Measurements from ENCODE around the gene MMAB. TPM values are rescaled to one million over a fixed set of nuclear protein-coding genes. Genes with fewer than 3 reads are reported as not detected.

MMAB gene
- total RNA-seq, 1 donor from 2014 or later = 27.7 TPM

DNA sequence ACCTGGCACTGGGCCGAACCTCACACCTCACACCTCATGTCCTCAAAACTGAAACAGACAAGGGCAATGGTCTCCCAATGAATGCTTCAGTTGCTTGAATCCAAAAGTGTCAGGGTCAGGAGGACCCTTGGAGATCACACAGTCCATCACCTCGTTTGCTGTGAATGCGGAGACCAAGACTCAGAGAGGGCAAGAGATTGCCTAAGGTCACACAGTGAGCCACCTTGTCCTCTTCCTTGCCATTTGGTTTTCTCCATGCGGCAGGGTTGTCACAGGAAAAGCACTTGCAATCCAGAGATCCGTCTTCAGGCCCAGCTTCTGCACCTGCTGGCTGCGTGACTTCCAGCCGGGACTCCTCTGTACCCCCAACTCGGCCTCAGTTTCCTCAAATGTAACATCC is 28.3 kb upstream of the MMAB start:
- DNase-seq (ENCODE audit: extremely low spot score in 2 of 2) = no peak
- H3K36me3 ChIP-seq = peaks cover 0 to 4% of the 10 kb centered on the region in 2 donors
- no peaks in the 10 kb centered on the region for H3K9me3 ChIP-seq
- H3K27ac ChIP-seq = no peak overlapping the region
- peaks cover 14% of the 10 kb centered on the region for H3K4me1 ChIP-seq
- no peak overlapping the region for H3K4me3 ChIP-seq
- H3K27me3 ChIP-seq = no peaks in the 10 kb centered on the region
- intact Hi-C loops (cut with DNase I) = no loop called here
- TF ChIP-seq POLR2AphosphoS5 (IDR thresholded peaks at IDR 0.05; ENCODE audit: insufficient read depth in 1 of 2, low read depth in 1 of 2) (no peak), POLR2A (IDR thresholded peaks at IDR 0.05) (no peak)
- TF ChIP-seq, protein P1, sequence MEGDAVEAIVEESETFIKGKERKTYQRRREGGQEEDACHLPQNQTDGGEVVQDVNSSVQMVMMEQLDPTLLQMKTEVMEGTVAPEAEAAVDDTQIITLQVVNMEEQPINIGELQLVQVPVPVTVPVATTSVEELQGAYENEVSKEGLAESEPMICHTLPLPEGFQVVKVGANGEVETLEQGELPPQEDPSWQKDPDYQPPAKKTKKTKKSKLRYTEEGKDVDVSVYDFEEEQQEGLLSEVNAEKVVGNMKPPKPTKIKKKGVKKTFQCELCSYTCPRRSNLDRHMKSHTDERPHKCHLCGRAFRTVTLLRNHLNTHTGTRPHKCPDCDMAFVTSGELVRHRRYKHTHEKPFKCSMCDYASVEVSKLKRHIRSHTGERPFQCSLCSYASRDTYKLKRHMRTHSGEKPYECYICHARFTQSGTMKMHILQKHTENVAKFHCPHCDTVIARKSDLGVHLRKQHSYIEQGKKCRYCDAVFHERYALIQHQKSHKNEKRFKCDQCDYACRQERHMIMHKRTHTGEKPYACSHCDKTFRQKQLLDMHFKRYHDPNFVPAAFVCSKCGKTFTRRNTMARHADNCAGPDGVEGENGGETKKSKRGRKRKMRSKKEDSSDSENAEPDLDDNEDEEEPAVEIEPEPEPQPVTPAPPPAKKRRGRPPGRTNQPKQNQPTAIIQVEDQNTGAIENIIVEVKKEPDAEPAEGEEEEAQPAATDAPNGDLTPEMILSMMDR (IDR thresholded peaks at IDR 0.05) = no peak

- intact Hi-C loops (cut with DNase I) = no loop called here
- no peaks in the 10 kb centered on the region for H3K27me3 ChIP-seq
Measured at GRCh38 chr12:109600995-109601394, 27.7 kb upstream of the MMAB start.

DNA sequence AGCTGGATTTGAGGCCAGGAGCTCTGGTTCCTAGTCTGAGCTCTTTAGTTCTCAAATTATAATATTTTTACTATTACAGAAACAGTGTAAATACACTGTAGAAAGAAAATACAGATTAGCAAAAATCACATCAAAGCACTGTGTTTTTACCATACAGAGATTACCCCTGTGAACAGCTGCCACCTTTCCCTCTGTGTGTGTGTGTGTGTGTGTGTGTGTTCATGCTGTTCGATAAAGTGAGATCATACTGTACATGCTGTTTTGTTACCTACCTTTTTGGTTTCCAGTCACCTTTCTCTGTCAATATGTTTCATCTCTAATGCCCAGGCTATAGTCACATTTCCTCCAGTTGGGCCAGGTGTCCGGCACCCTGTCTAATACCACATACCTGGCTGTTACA is 27.2 kb upstream of the MMAB start:
- H3K27ac ChIP-seq = no peak overlapping the region
- DNase-seq (ENCODE audit: extremely low spot score in 2 of 2) = no peak
- intact Hi-C loops (cut with DNase I) = no loop called here
- H3K9me3 ChIP-seq = no peaks in the 10 kb centered on the region
- H3K4me3 ChIP-seq = no peak overlapping the region
- peaks cover 9% of the 10 kb centered on the region for H3K4me1 ChIP-seq
- no peaks in the 10 kb centered on the region for H3K27me3 ChIP-seq
- TF ChIP-seq POLR2A (IDR thresholded peaks at IDR 0.05) = no peak
- TF ChIP-seq, protein P1 (IDR thresholded peaks at IDR 0.05) = no peak
- no peak for TF ChIP-seq POLR2AphosphoS5 (IDR thresholded peaks at IDR 0.05; ENCODE audit: insufficient read depth in 1 of 2, low read depth in 1 of 2)
- H3K36me3 ChIP-seq = peaks cover 0 to 6% of the 10 kb centered on the region in 2 donors

More at GRCh38 chr12:109600995-109601394, 27.7 kb upstream of the MMAB start:
- peaks cover 9% of the 10 kb centered on the region for H3K4me1 ChIP-seq
- no peaks in the 10 kb centered on the region for H3K9me3 ChIP-seq
- H3K4me3 ChIP-seq = no peak overlapping the region
- H3K36me3 ChIP-seq = peaks cover 0 to 6% of the 10 kb centered on the region in 2 donors
- no peak for TF ChIP-seq POLR2A (IDR thresholded peaks at IDR 0.05)
- TF ChIP-seq, protein P1 (IDR thresholded peaks at IDR 0.05) = no peak
- no peak for TF ChIP-seq POLR2AphosphoS5 (IDR thresholded peaks at IDR 0.05; ENCODE audit: insufficient read depth in 1 of 2, low read depth in 1 of 2)
- no peak overlapping the region for H3K27ac ChIP-seq
- no peak for DNase-seq (ENCODE audit: extremely low spot score in 2 of 2)

- Histone ChIP-seq H3K36me3 (peaks cover 0 to 6% of the 10 kb centered on the region in 2 donors), H3K4me3 (no peak overlapping the region), H3K4me1 (peaks cover 9% of the 10 kb centered on the region), H3K27ac (no peak overlapping the region), H3K27me3 (no peaks in the 10 kb centered on the region), H3K9me3 (no peaks in the 10 kb centered on the region)
- TF ChIP-seq POLR2A (IDR thresholded peaks at IDR 0.05) (no peak), POLR2AphosphoS5 (IDR thresholded peaks at IDR 0.05; ENCODE audit: insufficient read depth in 1 of 2, low read depth in 1 of 2) (no peak)
- TF ChIP-seq, protein P1 (IDR thresholded peaks at IDR 0.05) = no peak
- intact Hi-C loops (cut with DNase I) = loop anchor here (5.0 kb wide), 1 partner anchor 178 kb away; no protein-coding TSS in a partner anchor
- no peak for DNase-seq (ENCODE audit: extremely low spot score in 2 of 2)
Measured at GRCh38 chr12:109599087-109599486, 25.8 kb upstream of the MMAB start.

- H3K9me3 ChIP-seq = no peaks in the 10 kb centered on the region
- TF ChIP-seq POLR2A (IDR thresholded peaks at IDR 0.05) (no peak), POLR2AphosphoS5 (IDR thresholded peaks at IDR 0.05; ENCODE audit: insufficient read depth in 1 of 2, low read depth in 1 of 2) (no peak)
- TF ChIP-seq, protein P1 (IDR thresholded peaks at IDR 0.05) = no peak
- no peak overlapping the region for H3K4me3 ChIP-seq
- no peaks in the 10 kb centered on the region for H3K27me3 ChIP-seq
- H3K36me3 ChIP-seq = peaks cover 0 to 6% of the 10 kb centered on the region in 2 donors
- peaks cover 9% of the 10 kb centered on the region for H3K4me1 ChIP-seq
- H3K27ac ChIP-seq = no peak overlapping the region
- intact Hi-C loops (cut with DNase I) = loop anchor here (5.0 kb wide), 1 partner anchor 179 kb away; no protein-coding TSS in a partner anchor
- no peak for DNase-seq (ENCODE audit: extremely low spot score in 2 of 2)
Measured at GRCh38 chr12:109598428-109598854, 25.1 kb upstream of the MMAB start.

Measured in vagina (tissue), 2 donors.